Panc1 (cell line): ENCODE results near the gene MPPE1. TPM values are rescaled to one million over a fixed set of nuclear protein-coding genes. Genes with fewer than 3 reads are reported as not detected.

Source experiments
- total RNA-seq: library from RNA; stranded (reverse); gene quantifications from one replicate; pipeline ENCODE4 v1.2.1, GENCODE V29; 2021; ENCODE audit not compliant: unreplicated experiment

MPPE1 gene
- total RNA-seq, 1 experiment from 2014 or later: 37.1 TPM

Other genes with a start within 250 kb of the MPPE1 start
- gene GNAL, start 219.1 kb downstream of the MPPE1 start, total RNA-seq: 0.44 TPM
- gene CHMP1B, start 56.9 kb downstream of the MPPE1 start, total RNA-seq: 17.1 TPM
- 37.6 TPM for gene IMPA2, start 73.2 kb upstream of the MPPE1 start, total RNA-seq
- not detected for gene ANKRD62, start 185.5 kb upstream of the MPPE1 start, total RNA-seq